GM19023 (cell line): ENCODE measurements around the gene LINS1.

ENCODE experiments used
- ATAC-seq: cut with Tn5 transposase; IDR thresholded peaks from one replicate; pipeline ENCODE4 v1.9.1; 2021; ENCODE audit warnings: mild to moderate bottlenecking, moderate library complexity; ENCODE audit not compliant: unreplicated experiment

Gene LINS1

GRCh38 chr15:100602064-100602822, at the start of gene LINS1, which contains the start of gene ASB7:
LINS1 (minus strand) TSS chr15:100602184; CDS start chr15:100580842, 21,342 bp downstream.
ASB7 (plus strand) TSS chr15:100602589; CDS start chr15:100612217, 9,628 bp downstream.
- peak; percentile 87 for ATAC-seq

GRCh38 chr15:100651253-100651652, 49.3 kb upstream of the LINS1 start:
- no peak for ATAC-seq

- no peak for ATAC-seq
Observed at GRCh38 chr15:100650685-100651084, 48.7 kb upstream of the LINS1 start.

GRCh38 chr15:100648951-100649350, 47.0 kb upstream of the LINS1 start:
- ATAC-seq: no peak

- ATAC-seq: no peak
Observed at GRCh38 chr15:100645671-100646070, 43.7 kb upstream of the LINS1 start.

- no peak for ATAC-seq
Observed at GRCh38 chr15:100642950-100643338, 41.0 kb upstream of the LINS1 start.

- no peak for ATAC-seq
Observed at GRCh38 chr15:100642213-100642949, 40.4 kb upstream of the LINS1 start.

- ATAC-seq: no peak
Observed at GRCh38 chr15:100638177-100638730, 36.3 kb upstream of the LINS1 start.

GRCh38 chr15:100635406-100636071, 33.6 kb upstream of the LINS1 start:
- no peak for ATAC-seq

- no peak for ATAC-seq
Observed at GRCh38 chr15:100633763-100634075, 31.7 kb upstream of the LINS1 start.

GRCh38 chr15:100631831-100632230, 29.8 kb upstream of the LINS1 start:
- no peak for ATAC-seq

GRCh38 chr15:100628746-100629145, 26.8 kb upstream of the LINS1 start:
- no peak for ATAC-seq

GRCh38 chr15:100627789-100628395, 25.9 kb upstream of the LINS1 start:
- peak; percentile 84 for ATAC-seq

GRCh38 chr15:100623301-100623700, 21.3 kb upstream of the LINS1 start:
- no peak for ATAC-seq

- no peak for ATAC-seq
Observed at GRCh38 chr15:100616700-100617099, 14.7 kb upstream of the LINS1 start.

- no peak for ATAC-seq
Observed at GRCh38 chr15:100615801-100616200, 13.8 kb upstream of the LINS1 start.

GRCh38 chr15:100614918-100615317, 12.9 kb upstream of the LINS1 start:
- no peak for ATAC-seq

- ATAC-seq: no peak
Observed at GRCh38 chr15:100614336-100614735, 12.4 kb upstream of the LINS1 start.

- no peak for ATAC-seq
Observed at GRCh38 chr15:100613208-100613607, 11.2 kb upstream of the LINS1 start.

GRCh38 chr15:100612539-100612938, 10.6 kb upstream of the LINS1 start:
- no peak for ATAC-seq

- ATAC-seq: peak; percentile 34
Observed at GRCh38 chr15:100602823-100603393, 924 bp upstream of the LINS1 start.
